GF-D8 (cell line): ENCODE data around the gene CNN3.

Source experiments
- DNase-seq: peaks from one replicate; lab custom pipeline; 2025; lab: John Stamatoyannopoulos, UW

CNN3 gene

DNA sequence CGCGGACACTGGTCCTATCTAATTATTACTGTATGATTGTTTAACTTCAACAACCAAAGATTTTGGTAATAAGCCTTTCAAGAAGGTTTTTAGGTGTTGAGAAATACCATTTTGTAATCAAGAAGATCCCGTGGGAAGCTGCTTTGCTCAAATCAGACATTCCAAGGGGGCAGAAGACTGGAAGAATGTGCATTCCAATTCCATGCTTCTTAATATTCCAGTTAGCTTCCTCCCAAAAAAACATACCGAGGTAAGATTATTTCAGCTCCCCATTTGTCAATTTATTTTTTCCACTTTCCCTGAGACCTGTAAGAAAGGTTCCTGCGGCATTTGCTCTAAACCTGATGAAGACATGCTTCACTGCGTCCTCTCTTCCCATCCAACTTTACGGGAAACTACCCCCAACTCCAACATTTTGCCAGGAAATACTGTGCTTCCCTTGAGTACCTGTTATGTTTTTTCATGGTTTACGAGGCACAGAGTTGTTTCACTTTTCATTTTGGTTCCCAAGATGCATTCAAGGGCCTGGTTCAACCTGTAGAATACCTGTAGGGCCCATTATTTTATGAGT is 4.1 kb downstream of the CNN3 start:
- DNase-seq, result no peak

DNA sequence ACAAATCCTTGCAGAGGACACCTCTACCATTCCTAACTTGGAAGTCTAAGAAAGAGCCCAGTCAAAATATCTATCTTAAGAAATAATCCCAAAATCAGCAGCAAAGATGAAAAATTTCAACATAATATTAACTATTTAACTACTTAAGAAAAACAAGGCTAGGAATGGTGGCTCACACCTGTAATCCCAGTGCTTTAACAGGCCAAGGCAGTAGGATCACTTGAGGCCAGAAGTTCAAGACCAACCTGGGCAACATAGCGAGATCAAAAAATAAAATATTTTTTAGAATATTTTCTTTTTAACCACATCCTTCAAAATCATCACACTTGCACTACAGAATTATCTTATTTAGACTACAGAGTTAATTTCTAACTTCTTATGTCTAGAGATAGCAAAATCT is 4.9 kb downstream of the CNN3 start:
- DNase-seq, result no peak

DNA sequence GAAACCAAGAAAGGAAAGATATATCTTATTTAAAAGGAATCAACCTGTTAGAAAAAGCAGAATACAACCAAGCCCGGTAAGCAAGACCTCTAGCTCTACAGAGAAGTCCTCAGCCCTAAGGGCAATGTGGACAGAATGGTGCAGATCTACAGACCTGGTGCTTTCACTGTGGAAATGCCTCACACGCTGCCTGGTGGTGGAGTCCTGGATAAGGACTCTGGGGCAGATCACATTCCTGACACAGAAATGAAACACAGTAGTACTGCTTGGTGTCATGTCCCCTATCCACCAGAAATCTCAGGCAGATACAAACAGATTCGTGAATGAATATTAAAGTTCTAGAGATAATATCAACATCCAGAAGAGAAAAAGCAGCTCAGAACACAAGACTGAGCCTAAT is 6.8 kb downstream of the CNN3 start:
- no peak for DNase-seq

DNA sequence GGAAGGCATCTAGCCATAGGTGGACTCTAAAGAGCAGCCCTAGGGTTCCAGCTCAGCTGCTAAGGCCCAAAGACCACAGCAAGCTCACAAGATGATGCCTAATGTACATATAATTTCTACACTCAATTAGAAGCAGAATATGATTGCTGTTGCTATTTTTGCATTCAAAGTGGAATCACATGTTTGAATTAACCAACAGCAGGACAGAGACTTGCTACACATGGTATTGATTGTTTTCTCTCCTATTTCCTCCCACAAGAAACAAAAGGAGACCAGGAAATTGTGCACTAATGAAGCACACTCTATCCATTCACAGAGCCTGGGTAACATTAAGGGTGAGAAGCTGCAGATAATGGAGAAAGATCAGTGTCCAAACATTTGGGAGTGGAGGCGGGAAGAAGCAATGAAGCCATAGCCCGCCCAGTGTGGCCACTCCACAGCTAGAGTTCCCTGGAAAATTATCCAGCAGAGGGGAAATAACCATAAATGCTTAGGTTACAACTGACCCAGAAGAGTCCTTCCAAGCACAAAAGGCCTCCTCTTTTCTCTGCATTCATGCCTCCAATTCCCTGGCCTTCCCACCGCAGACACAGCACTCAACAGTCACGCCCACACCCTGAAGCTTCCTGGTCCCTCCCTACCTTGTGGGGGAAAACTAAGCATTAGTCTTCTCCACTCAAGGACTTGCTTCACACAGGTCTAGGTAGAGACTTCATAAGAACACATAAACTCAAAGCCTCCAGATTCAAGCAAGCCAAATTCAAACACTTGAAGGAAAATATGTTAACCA is 7.5 kb downstream of the CNN3 start:
- no peak for DNase-seq

DNA sequence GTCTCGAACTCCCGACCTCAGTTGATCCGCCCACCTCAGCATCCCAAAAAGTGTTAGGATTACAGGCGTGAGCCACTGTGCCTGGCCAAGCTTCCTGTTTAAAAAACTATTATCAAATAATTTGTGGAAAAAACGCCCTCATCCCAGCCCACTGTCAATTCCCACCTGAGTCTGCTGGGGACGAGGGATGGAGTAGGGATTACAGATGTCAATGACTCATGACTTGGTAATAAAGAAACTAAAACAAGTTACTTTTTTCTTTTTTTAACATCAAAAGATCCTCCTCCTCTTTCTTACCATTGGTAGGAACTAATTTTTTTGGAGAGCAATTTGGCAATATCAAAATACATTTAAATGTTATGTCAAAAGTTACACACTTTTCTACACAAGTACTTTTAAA is 9.7 kb downstream of the CNN3 start:
- no peak for DNase-seq

DNA sequence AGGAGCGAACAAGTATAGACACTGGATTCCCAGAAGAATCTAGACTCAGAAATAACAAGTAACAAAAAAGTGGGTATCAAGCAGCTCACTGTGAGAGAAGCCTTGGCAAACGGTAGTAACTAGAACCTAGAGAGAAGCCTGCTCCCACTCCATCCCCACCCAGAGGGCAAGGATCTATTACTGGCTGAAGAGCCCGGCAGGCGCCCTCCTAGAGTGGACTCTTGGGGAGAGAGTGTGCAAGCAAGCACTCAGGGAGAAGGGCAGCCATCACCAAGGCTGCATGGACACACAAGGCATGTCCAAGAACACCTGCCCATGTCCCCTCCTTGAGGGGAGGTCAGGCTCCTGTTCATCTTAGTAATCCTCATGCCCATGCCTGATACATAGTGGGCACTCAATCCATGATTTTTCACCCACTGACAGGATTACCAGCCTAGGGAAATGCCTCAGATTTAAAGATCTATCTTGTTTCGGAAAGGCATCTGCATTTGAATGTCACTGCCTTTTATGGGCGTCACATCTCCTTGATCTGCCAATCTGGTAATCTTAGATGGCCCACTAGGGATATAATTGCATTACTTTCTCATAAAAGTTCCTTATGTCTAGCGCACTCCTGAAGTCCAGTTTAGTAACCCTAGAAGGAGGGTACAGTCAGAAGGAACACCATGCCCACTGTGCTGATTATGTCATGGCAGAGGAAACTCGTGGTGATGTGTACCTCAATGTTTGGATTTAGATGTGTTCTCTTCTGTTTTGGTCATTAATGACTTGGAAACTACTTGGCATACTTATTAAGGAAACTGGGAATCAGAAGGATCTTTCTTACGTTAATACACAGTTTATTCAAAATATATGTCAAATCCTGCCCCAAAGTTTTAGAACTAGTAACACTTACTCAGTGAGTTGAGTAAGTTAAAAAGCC is 14.4 kb downstream of the CNN3 start:
- DNase-seq, result no peak

DNA sequence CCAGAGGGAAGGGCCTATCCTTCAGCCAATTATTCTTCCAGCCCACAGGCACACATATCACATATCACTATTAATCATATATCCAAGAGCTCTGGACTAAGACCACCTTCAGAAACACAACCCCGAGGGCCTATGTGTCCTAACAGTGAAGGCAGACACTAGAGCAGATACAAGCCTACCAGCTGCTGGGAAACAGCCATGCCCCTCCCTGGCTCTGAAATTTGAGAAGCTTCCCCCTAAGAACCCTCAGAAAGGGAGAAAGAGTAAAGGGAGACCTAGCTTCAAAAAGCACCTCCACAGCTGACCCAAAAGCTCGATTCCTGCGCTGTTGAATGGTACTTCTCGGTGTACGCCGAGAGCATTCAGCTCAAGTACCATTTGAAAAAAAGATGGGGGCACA is 17.4 kb downstream of the CNN3 start:
- no peak for DNase-seq

DNA sequence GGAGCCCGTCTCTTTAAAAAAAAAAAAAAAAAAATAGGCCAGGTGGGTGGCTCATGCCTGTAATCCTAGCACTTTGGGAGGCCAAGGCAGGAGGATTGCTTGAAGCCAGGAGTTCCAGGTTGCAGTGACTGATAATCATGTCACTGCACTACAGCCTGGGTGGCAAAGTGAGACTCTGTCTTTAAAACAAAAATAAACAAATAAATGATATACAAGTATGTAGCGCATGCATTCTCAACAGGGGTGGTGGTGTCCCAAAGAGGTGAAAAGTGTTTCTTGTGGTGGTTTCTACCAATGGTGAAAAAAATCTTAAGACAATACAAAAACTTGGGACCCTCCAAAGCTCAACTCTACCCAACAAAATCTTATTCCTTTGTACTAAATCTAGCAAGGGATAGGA is 17.9 kb downstream of the CNN3 start:
- no peak for DNase-seq

DNA sequence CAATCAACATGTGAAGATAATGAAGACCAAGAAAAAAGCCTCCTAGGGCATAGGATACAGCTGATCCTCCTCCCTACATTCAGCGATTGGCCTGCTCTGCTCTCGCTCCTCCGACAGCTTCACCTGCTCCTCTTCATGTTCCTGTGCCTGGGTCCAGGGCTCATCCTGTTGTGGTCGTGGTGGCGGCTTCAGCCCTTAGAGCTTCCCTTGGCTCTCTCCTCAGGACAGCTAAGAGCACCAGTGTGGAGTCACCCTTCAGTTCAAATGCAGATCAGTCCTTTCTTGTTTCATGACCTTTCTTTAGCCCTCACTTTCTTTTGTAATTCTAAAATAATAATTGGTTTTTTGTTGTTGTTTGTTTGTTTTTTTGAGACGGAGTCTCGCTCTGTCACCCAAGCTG is 18.7 kb downstream of the CNN3 start:
- no peak for DNase-seq

DNA sequence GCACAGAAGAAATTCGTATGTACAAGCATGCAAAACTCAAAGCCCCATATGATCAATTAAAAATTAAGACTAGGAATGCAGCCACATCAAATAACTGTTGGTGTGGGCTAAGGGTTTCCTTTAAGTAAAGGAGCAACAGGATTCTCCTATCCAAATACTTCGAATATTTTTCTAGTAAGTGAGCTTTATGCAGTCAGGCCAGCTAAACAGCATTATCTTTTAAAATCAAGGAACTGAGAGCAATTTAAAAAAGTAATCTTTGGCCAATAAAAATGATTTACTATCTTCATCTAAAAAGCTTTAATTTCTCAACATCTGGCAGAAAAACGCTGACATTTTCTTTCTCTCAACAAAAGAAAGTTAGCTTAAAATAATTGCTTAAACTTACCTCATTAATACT is 19.8 kb downstream of the CNN3 start:
- no peak for DNase-seq

DNA sequence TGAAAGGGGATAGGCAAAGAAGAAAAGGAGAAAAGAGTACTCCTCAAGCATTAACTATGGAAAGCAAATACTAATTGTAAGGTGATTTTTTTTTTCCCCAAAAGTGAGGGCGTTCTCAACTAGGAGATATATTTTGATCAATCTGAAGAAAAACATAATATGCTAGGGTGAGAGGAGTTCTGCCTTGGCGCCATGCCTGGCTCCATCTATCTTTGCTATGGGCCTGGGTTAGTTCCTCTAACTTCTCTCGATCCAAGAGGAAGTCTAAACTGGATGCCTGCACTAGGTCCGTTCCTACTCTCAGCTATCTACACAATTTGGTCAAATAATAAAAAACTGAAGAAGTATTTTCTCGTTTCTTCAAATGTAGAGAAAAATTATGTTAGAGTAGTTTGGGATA is 20.5 kb downstream of the CNN3 start:
- DNase-seq, result no peak

DNA sequence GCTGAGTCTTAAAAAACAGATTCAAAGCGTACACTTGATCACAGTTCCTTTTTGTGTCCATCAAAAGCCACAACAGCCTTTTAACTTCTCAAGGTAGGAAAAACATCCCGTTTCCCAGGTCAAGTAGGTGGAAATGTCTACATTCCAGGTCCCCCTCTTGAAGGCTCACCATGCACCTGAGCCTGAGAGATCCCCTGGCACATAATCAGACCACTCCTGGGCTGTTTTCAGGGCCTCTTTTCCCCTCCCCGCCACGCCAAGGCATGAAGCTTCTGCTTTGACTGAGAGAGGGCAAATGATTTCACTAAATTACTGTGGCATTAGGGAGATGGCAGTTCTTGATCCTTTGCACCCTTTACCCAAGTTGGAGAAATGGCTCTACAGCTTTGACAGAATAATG is 21.7 kb downstream of the CNN3 start:
- no peak for DNase-seq

DNA sequence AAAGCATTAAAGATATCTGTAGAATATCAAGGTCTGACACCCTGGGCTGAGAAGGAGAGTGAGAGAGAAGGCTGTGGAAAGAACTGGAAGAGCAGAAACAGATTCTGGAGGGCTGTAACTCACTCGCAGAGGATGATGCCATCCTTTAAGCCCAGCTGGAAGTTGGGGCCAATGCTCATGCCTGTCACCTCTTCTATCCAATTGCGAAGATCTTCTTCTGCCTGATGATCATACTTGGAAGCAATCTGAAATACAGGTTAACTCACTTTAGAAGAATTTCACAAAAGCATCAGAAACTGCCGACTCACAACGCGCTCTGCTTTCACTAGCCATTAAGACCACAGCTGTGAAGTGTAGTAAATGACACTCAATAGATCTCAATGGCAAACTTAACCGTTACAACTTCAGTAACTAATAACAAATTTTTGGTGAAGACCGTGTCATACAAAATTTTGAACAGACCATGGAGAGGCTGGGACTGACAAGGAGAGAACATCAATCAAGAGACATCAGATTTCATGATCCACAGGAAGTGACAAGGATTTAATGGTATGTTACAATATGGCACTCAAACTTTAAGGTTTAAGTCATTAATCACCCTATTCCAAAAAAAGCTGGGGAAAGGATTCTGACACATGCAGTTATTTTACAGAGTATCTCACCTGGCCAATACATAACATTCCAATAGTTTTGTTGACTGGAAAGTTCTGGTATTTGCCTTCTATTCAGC is 23.5 kb downstream of the CNN3 start:
- DNase-seq, result no peak

DNA sequence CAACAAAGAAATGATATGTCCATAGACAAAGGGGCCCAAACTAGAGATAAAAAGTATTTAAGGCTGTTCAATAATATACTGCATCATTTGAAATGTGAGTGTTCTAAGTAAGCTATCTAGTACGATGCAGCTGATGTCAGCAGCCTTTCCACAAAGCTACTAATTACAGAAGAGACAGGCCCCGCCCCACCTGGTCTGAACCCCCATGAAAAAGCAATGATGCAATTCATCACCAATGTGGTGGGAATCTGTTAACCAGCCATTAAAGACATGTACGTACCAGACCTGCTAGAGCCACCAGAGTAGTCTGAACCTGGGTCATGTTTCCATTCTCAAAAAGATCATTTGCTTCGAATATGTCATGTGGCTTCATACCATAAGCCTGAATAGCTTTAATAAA is 25.1 kb downstream of the CNN3 start:
- DNase-seq, result no peak

DNA sequence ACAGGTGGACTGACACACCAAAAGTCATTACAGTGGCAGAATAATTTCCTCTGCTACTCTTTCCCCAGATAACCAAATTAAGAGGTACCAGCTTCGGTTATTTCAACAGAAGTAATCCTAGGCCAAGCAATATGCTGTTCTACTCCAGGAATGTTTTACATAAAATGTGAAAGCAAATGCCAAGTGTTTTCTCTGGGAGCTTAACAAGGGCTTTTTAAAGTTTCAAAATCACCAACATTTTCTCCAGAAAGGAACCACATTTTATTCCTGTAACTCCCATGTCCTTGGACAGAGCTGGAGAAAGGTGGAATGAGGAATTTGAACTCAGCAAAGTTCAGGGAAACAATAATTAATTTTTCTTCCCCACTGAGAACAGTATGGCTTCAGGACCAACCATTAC is 27.2 kb downstream of the CNN3 start:
- no peak for DNase-seq

DNA sequence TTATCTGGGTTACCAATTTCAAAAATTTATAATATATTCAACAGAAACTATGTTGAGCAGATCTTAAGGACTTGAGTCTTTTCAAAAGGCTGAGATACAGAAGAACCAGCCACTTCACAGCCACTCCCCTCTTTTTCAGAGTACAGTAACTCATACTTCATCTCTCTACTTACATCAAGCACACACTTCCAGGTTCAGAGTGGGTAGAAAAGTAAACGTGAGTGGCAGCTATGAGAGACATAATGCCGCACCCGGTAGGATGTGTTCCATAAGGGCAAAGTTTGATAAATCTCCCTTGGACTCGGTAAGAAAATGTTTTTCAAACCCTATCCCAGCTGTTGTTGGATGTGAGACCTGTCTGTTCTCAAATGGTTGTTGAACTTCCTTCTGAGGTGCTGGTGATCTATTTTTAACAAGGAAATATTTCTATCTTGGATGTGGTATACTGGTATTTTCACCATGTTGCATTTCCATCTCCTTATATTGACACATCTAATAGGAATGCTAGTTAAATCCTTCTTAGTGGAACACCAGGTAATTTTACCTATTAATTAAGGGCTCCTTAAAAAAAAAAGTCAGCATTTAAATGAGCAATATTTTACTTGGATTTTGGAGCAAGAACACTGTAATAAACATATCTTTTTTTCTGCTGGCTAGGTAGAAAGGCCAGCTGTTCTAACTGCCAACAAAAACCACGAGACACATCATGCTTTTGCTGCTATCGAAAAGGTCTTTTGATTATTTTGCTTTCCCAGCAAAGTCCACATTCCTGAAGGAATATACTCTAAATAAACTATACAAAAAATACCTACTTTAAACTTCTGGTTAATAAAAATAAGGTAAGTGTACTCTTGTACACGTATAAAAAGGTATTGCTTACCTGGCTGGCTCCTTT is 28.2 kb downstream of the CNN3 start:
- DNase-seq, result no peak

DNA sequence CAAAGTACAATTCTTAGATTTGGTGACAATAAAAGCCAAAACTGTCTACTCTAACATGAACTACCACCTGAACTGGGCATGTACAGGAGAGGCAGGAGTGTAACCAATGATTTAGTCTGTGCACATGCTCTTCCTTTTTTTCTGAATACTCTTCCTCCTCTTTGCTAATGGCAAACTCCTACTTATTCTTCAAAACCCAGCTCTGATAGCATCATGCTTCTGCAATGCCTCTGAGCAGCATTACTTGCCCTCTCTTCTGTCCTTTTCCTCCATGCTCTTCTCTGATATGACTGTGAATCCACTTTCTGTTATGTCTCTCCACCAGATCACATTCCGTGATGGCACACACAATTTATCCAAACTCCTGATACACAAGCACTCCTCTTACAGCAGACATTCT is 31.4 kb downstream of the CNN3 start:
- no peak for DNase-seq

DNA sequence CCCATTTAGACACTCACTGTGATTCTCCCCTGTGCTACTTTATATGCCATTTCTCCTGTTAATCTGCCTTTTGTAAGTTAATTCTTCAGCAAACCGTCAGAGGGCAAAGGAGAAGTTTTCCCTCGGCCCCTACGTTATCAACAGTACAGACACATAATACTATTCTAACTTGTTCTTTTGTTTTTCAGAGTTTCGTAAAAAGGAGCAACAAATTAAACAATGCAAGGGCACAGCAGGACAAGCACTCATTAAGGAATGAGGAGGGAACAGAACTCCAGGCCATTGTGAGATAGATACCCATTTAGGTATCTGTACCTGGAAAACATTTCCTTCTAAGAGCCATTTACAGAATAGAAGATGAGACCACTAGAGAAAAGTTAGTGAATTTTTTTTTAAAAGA is 32.3 kb downstream of the CNN3 start:
- no peak for DNase-seq

DNA sequence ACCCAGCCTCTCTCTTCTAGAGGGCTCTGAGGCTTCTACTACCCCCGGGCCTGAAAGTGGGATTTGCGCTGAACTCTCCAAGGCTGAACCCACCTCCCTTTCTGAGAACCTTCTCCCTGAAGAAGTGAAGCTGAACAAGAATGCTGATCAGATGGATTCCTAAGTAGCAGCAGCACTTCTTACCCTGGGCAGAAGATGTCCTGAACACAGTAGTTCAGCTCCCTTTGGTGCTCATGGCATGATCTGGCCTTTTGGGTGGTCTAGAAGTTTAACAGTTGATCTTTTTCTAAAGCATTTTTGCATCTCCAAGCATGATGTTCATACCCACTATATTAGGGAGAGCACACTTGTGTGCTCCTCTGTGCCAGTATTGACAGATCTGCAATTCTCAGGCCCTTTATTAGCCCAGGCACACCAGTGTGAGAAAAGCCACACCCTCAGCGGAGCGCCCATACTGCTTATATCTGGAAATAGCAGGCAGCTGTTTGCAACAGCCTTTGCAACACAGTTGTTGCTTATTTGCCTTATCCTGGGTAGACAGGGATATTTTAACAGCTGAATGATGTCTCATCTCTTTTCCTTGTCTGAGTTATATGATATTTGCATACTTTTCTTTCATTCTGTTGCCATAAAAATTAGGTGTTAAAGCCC is 34.2 kb downstream of the CNN3 start:
- no peak for DNase-seq

DNA sequence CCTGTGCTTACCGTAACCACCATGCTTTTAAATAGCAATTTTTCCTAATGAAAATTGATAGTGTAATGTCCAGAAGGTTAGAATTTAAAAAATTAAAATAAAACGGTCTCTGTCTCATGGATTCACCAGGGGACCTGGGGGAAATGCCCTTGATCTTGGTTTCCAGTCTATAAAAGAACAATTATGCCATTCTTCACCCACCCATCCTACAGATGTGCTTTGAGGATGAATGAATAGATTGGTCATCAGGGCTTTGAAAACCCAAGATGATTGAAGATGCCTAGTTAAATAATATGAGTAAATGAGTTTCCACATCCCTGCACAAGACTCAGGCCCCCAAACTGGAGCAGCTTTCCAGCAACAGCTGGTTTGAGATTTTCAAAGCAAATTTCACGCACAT is 38.7 kb downstream of the CNN3 start:
- DNase-seq, result no peak
